ENCODE data around the gene CARMIL3.

- no peak for TF ChIP-seq MAFK (IDR thresholded peaks at IDR 0.05; ENCODE audit: low read depth, low read length)
- TF ChIP-seq ZNF274 (IDR thresholded peaks at IDR 0.05; ENCODE audit: borderline replicate concordance, extremely low read depth, low read length) = no peak
- no peak for TF ChIP-seq POLR2A (IDR thresholded peaks at IDR 0.05; ENCODE audit: control extremely low read depth in 1 of 2, low read depth in 2 of 2, low read length in 2 of 2)
- no peak for TF ChIP-seq POLR2AphosphoS5 (IDR thresholded peaks at IDR 0.05; ENCODE audit: low read depth, low read length)
- no peak for TF ChIP-seq EP300 (IDR thresholded peaks at IDR 0.05; ENCODE audit: borderline replicate concordance in 1 of 2, low read depth in 2 of 2, low read length in 2 of 2)
- TF ChIP-seq RAD21 (IDR thresholded peaks at IDR 0.05 in 1 of 2, conservative IDR thresholded peaks at IDR 0.05 in 1 of 2; ENCODE audit: low read depth in 2 of 2, low read length in 2 of 2) = no peak
- TF ChIP-seq EZH2 (IDR thresholded peaks at IDR 0.05; ENCODE audit: low read depth, low read length, severe bottlenecking) = no peak
- no peak for TF ChIP-seq USF2 (IDR thresholded peaks at IDR 0.05; ENCODE audit: low read length)
- no peak for TF ChIP-seq YY1 (IDR thresholded peaks at IDR 0.05; ENCODE audit: low read depth, low read length)
- no peak for TF ChIP-seq CTCF (IDR thresholded peaks at IDR 0.05; ENCODE audit: control extremely low read depth in 1 of 3, insufficient read depth in 1 of 3, low read depth in 1 of 3, low read length in 3 of 3)
Measured at GRCh38 chr14:24098229-24098926, 46.6 kb downstream of the CARMIL3 start.

Data from H1 (cell line).